Glutamatergic neuron (in vitro differentiated cells): ENCODE data around the gene AQP10. TPM values are rescaled to one million over a fixed set of nuclear protein-coding genes. Genes with fewer than 3 reads are reported as not detected.

Experiments used
- DNase-seq: peaks from one replicate; pipeline ENCODE4 v3.0.0; 2022
- H3K27ac Mint-ChIP-seq: one replicate; pipeline ENCODE4 v1.8.0; 2020; ENCODE audit warnings: mild to moderate bottlenecking, mixed read lengths, inconsistent platforms; ENCODE audit not compliant: unreplicated experiment
- H3K27me3 Mint-ChIP-seq: one replicate; pipeline ENCODE4 v1.8.0; 2020; ENCODE audit warnings: mild to moderate bottlenecking, moderate library complexity, mixed read lengths, inconsistent platforms; ENCODE audit not compliant: unreplicated experiment
- H3K36me3 Mint-ChIP-seq: one replicate; pipeline ENCODE4 v1.8.0; 2020; ENCODE audit warnings: mild to moderate bottlenecking, mixed read lengths, inconsistent platforms; ENCODE audit not compliant: unreplicated experiment
- H3K4me1 Mint-ChIP-seq: one replicate; pipeline ENCODE4 v1.8.0; 2020; ENCODE audit warnings: mild to moderate bottlenecking, low read depth, mixed read lengths, inconsistent platforms; ENCODE audit not compliant: unreplicated experiment
- H3K4me3 Mint-ChIP-seq: one replicate; pipeline ENCODE4 v1.8.0; 2020; ENCODE audit warnings: mild to moderate bottlenecking, mixed read lengths, inconsistent platforms; ENCODE audit not compliant: unreplicated experiment
- H3K9me3 Mint-ChIP-seq: one replicate; pipeline ENCODE4 v1.8.0; 2020; ENCODE audit warnings: mild to moderate bottlenecking, moderate library complexity, mixed read lengths, inconsistent platforms; ENCODE audit not compliant: unreplicated experiment
- CTCF ChIP-seq: fragments of 200-600 bp; sonication (generic); IDR thresholded peaks from one replicate; pipeline ENCODE4 v1.5.0; 2021; ENCODE audit not compliant: partially characterized antibody, unreplicated experiment
- total RNA-seq: library from RNA; stranded (reverse); fragmentation: NEBNext Ultra II Directional; extraction: Animal tissue kit (Norgen Biotek cat#: 25700); gene quantifications from one replicate; pipeline ENCODE4 v1.2.1, GENCODE V29; 2021; ENCODE audit not compliant: unreplicated experiment

Gene AQP10
- total RNA-seq, 1 donor from 2014 or later = not detected

DNA sequence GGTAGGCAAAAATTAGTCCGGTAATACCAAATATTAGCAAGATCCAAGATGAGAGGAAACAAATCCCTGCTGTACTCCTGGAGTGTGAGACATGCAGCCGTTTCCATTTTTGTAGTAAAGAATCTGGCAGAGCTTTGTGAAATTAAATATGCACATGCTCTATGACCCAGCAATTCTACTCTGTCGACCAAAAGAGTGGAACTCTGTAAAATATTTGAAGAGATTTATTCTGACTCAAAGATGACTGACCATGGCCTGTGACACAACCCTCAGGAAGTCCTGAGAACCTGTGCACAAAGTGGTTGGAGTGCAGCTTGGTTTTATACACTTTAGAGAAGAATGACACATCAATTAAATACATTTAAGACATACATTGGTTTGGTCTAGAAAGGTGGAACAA, 32.2 kb upstream of the AQP10 start:
- no peak for DNase-seq

DNA sequence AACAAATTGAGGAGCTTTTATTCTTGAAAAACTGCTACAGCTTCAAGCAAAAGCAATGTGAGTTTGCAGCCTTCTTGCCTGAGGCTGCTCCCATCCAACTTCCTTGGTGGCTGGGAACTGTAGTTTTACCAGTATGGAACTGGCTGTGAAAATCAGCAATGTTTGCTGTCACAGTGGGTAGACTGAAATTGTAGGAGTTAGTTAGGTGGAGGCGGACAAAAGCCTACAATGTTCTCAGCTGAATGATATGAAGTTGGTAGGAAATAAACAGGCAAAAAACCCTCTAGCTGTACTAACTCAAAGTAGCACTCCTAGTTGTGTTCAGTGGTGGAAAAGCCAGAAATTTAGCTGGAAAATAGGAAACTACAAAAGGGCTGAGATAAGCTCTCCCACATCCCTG, 30.0 kb upstream of the AQP10 start:
- peaks cover 9% of the 10 kb centered on the region for H3K9me3 Mint-ChIP-seq
- no peaks in the 10 kb centered on the region for H3K27me3 Mint-ChIP-seq
- H3K27ac Mint-ChIP-seq = no peak overlapping the region
- no peak overlapping the region for H3K4me3 Mint-ChIP-seq
- no peak for DNase-seq
- H3K4me1 Mint-ChIP-seq = no peaks in the 10 kb centered on the region
- H3K36me3 Mint-ChIP-seq = peaks cover 13% of the 10 kb centered on the region
- no peak for TF ChIP-seq CTCF

More for the DNA sequence above, 32.2 kb upstream of the AQP10 start:
- H3K27ac Mint-ChIP-seq = no peak overlapping the region
- no peaks in the 10 kb centered on the region for H3K36me3 Mint-ChIP-seq
- H3K4me3 Mint-ChIP-seq = no peak overlapping the region
- no peaks in the 10 kb centered on the region for H3K27me3 Mint-ChIP-seq
- no peaks in the 10 kb centered on the region for H3K9me3 Mint-ChIP-seq
- no peaks in the 10 kb centered on the region for H3K4me1 Mint-ChIP-seq
- no peak for TF ChIP-seq CTCF

DNA sequence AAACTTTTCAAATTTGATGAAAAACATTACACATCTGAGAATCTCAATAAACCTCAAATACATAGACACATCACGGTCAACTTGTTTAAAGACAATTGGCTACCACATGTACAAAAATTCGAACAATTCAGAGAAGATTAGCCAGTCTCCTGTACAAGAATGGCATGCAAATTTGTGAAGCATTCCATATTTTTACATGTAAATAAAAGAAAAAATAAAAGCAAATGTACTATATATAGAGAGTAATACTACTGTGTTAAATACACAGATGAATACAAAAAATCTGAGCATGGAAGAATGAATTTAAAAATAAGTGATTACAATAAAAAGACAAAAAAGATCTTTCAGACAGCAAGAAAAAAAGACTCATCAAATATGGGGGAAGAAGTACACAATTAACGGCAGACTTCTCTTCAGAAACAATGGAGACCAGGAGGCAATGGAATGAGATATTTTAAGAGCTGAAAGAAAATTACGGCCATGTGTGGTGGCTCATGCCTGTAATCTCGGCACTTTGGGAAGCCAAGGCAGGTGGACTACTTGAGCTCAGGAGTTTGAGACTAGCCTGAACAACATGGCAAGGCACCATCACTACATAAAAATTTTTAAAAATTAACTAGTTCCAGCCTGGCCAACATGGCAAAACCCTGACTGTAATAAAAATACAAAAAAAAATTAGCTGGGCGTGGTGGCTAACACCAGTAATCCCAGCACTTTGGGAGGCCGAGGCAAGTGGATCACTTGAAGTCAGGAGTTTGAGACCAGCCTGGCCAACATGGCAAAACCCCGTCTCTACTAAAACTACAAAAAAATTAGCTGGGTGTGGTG, 25.3 kb upstream of the AQP10 start:
- TF ChIP-seq CTCF = no peak
- H3K36me3 Mint-ChIP-seq = peaks cover 13% of the 10 kb centered on the region
- no peak overlapping the region for H3K4me3 Mint-ChIP-seq
- no peak for DNase-seq
- no peaks in the 10 kb centered on the region for H3K27me3 Mint-ChIP-seq
- H3K27ac Mint-ChIP-seq = no peak overlapping the region
- H3K4me1 Mint-ChIP-seq = no peaks in the 10 kb centered on the region
- peaks cover 11% of the 10 kb centered on the region for H3K9me3 Mint-ChIP-seq

DNA sequence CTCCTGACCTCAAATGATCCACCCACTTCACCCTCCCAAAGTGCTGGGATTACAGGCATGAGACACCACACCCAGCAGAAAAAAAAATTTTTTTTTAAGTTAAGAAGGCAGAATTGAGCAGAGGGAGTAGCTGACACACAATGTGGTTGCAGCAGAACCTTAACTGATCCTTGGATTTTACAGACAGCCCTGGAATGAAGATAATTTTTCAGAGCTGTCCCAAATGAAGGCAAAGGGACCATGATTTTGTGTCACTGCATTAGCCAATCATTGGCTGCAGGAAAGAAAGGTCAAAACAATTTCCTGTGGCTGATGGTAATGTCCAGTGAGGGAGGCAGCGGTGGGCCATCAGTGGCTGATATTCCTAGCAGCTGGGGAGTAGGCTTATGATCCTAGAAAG, 19.3 kb upstream of the AQP10 start:
- H3K4me3 Mint-ChIP-seq = no peak overlapping the region
- no peak for TF ChIP-seq CTCF
- no peaks in the 10 kb centered on the region for H3K36me3 Mint-ChIP-seq
- no peaks in the 10 kb centered on the region for H3K27me3 Mint-ChIP-seq
- H3K9me3 Mint-ChIP-seq = peaks cover 2% of the 10 kb centered on the region
- no peaks in the 10 kb centered on the region for H3K4me1 Mint-ChIP-seq
- H3K27ac Mint-ChIP-seq = no peak overlapping the region
- no peak for DNase-seq

DNA sequence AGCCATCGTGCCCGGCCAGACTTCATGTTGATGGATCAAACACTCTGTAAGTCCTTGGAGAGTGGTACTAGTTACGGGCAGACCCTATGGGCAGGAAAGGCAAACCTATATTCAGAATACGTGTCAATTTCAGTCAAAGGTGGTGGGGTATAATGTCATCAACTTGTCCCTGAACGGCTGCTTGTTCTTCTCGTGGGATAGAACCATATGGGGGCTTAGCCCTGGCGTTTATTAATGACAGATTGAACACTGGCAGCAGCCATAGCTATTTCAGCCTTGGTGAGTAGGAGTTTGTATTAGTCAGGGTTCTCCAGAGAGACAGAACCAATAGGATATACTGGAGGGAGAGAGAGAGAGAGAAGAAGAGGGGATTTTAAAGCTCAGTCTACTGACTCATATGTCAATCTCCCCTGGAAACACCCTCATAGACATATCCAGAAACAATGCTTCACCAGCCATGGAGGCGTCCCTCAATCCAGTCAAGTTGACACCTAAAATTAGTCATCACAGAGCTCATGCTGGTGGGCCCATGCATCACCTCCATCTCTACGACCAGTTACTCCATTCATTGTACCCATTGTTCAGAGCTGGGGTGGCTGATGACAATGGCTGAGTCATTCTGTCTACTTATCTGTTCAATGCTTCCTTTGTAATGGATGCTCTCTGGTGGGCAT, 16.1 kb upstream of the AQP10 start:
- Mint-ChIP-seq H3K4me3 (no peak overlapping the region), H3K27me3 (no peaks in the 10 kb centered on the region)
- no peak for TF ChIP-seq CTCF

More for the DNA sequence above, 16.1 kb upstream of the AQP10 start:
- H3K9me3 Mint-ChIP-seq = peaks cover 2% of the 10 kb centered on the region
- H3K27ac Mint-ChIP-seq = no peak overlapping the region
- H3K36me3 Mint-ChIP-seq = peaks cover 5% of the 10 kb centered on the region
- no peaks in the 10 kb centered on the region for H3K4me1 Mint-ChIP-seq
- DNase-seq = no peak
